Occipital lobe (tissue), 3 donors: ENCODE results near the gene KLHL21. TPM values are rescaled to one million over a fixed set of nuclear protein-coding genes. Genes with fewer than 3 reads are reported as not detected.
A peak's percentile ranks its signal among the peaks of the same experiment; 100 is the strongest.

Source experiments
- DNase-seq: peaks from one replicate; lab custom pipeline; 2025; lab: John Stamatoyannopoulos, UW
- small RNA-seq: library from RNA; depleted of rRNA; stranded (forward); fragments of <200 nt; gene quantifications from one replicate; pipeline ENCODE3, GENCODE V24; 2014
- total RNA-seq: library from RNA; depleted of rRNA; stranded (reverse); fragments of >200 nt; gene quantifications from one replicate; pipeline ENCODE4 v1.2.3, GENCODE V29; 2014

KLHL21 gene
- total RNA-seq, 1 donor from 2014 or later: 8.7 TPM

- DNase-seq: no peak
These were observed 47.5 kb downstream of the KLHL21 start, which contains the start of gene TAS1R1 for GRCh38 chr1:6554907-6555778. Gene TAS1R1, plus strand, starts transcription at chr1:6555307. Its CDS starts 67 bp downstream, at chr1:6555374.

GRCh38 chr1:6554031-6554906 lies 48.4 kb downstream of the KLHL21 start, which contains the start of gene NOL9:
Gene NOL9, minus strand, starts transcription at chr1:6554513. Its CDS starts 11 bp downstream, at chr1:6554502.
- DNase-seq: peak; percentile 86

- DNase-seq: no peak
These were observed 55.4 kb downstream of the KLHL21 start for GRCh38 chr1:6547301-6547700.

- DNase-seq: no peak
These were observed 56.3 kb downstream of the KLHL21 start for GRCh38 chr1:6546326-6546725.

GRCh38 chr1:6545276-6546112 lies 57.2 kb downstream of the KLHL21 start:
- no peak for DNase-seq

GRCh38 chr1:6544831-6545230 lies 57.8 kb downstream of the KLHL21 start:
- no peak for DNase-seq

Small RNAs within 50 kb of the gene (small RNA-seq; reads per million reads assigned to genes)
- gene RNU6-731P: not detected

Other genes starting within 250 kb of the KLHL21 start
- gene ACOT7, start 209.1 kb downstream of the KLHL21 start, total RNA-seq: 27.0 TPM
- 0.16 TPM for gene HES2, start 182.9 kb downstream of the KLHL21 start, total RNA-seq
- gene ESPN, start 178.1 kb downstream of the KLHL21 start, total RNA-seq: not detected
- gene TNFRSF25, start 136.7 kb downstream of the KLHL21 start, total RNA-seq: 9.5 TPM
- 25.6 TPM for gene PLEKHG5, start 111.2 kb downstream of the KLHL21 start, total RNA-seq
- 34.0 TPM for gene NOL9, start 48.4 kb downstream of the KLHL21 start, total RNA-seq
- not detected for gene TAS1R1, start 47.6 kb downstream of the KLHL21 start, total RNA-seq
- gene ZBTB48, start 22.9 kb downstream of the KLHL21 start, total RNA-seq: 15.1 TPM
- 17.0 TPM for gene PHF13, start 10.9 kb upstream of the KLHL21 start, total RNA-seq
- 23.7 TPM for gene THAP3, start 22.0 kb upstream of the KLHL21 start, total RNA-seq
- gene DNAJC11, start 98.9 kb upstream of the KLHL21 start, total RNA-seq: 32.8 TPM
- gene CAMTA1, start 182.6 kb upstream of the KLHL21 start, total RNA-seq: 115 TPM